ENCODE measurements around the gene PP2D1.
"Not testable (repeated sequence)": the region's sequence is repeated elsewhere in the genome, so short reads cannot be mapped to it uniquely, and the experiment has no call there.

PP2D1 gene

GRCh38 chr3:20039765-20040547, 27.9 kb upstream of the PP2D1 start, which contains the start of gene KAT2B:
Gene KAT2B, plus strand, starts transcription at chr3:20040446. Its CDS starts 32 bp downstream, at chr3:20040478.
- TF ChIP-seq CTCF (conservative IDR thresholded peaks at IDR 0.05; ENCODE audit: low read depth, low read length), result peak; percentile 68
- DNase-seq (ENCODE audit: low read depth), result peak; percentile 53
- peak within 1 kb of the TSS; percentile 82 for H3K4me3 ChIP-seq (ENCODE audit: low read depth, low read length)

GRCh38 chr3:20039466-20039764, 27.4 kb upstream of the PP2D1 start:
- TF ChIP-seq CTCF (conservative IDR thresholded peaks at IDR 0.05; ENCODE audit: low read depth, low read length), result no peak
- DNase-seq (ENCODE audit: low read depth), result no peak

GRCh38 chr3:20038699-20039465, 26.8 kb upstream of the PP2D1 start:
- no peak for DNase-seq (ENCODE audit: low read depth)
- TF ChIP-seq CTCF (conservative IDR thresholded peaks at IDR 0.05; ENCODE audit: low read depth, low read length), result no peak
- H3K4me3 ChIP-seq (ENCODE audit: low read depth, low read length), result peak overlapping the region; percentile 82

More at GRCh38 chr3:20039466-20039764, 27.4 kb upstream of the PP2D1 start:
- H3K4me3 ChIP-seq (ENCODE audit: low read depth, low read length), result peak overlapping the region; percentile 82

- H3K4me3 ChIP-seq (ENCODE audit: low read depth, low read length), result no peak overlapping the region
- DNase-seq (ENCODE audit: low read depth), result no peak
- TF ChIP-seq CTCF (conservative IDR thresholded peaks at IDR 0.05; ENCODE audit: low read depth, low read length), result peak; percentile 33
These were observed 25.4 kb upstream of the PP2D1 start for GRCh38 chr3:20037255-20037996.

- no peak for DNase-seq (ENCODE audit: low read depth)
- no peak for TF ChIP-seq CTCF (conservative IDR thresholded peaks at IDR 0.05; ENCODE audit: low read depth, low read length)
- no peak overlapping the region for H3K4me3 ChIP-seq (ENCODE audit: low read depth, low read length)
These were observed 23.0 kb upstream of the PP2D1 start for GRCh38 chr3:20035019-20035418.

- H3K4me3 ChIP-seq (ENCODE audit: low read depth, low read length); DNase-seq (ENCODE audit: low read depth): not testable (repeated sequence)
These were observed 19.9 kb upstream of the PP2D1 start for GRCh38 chr3:20031939-20032338.

- DNase-seq (ENCODE audit: low read depth), result no peak
- H3K4me3 ChIP-seq (ENCODE audit: low read depth, low read length), result no peak overlapping the region
- no peak for TF ChIP-seq CTCF (conservative IDR thresholded peaks at IDR 0.05; ENCODE audit: low read depth, low read length)
These were observed 16.9 kb upstream of the PP2D1 start for GRCh38 chr3:20028905-20029331.

All from choroid plexus epithelial cell (primary cell).